Measurements from ENCODE around the gene ANP32A.

ANP32A gene

DNA sequence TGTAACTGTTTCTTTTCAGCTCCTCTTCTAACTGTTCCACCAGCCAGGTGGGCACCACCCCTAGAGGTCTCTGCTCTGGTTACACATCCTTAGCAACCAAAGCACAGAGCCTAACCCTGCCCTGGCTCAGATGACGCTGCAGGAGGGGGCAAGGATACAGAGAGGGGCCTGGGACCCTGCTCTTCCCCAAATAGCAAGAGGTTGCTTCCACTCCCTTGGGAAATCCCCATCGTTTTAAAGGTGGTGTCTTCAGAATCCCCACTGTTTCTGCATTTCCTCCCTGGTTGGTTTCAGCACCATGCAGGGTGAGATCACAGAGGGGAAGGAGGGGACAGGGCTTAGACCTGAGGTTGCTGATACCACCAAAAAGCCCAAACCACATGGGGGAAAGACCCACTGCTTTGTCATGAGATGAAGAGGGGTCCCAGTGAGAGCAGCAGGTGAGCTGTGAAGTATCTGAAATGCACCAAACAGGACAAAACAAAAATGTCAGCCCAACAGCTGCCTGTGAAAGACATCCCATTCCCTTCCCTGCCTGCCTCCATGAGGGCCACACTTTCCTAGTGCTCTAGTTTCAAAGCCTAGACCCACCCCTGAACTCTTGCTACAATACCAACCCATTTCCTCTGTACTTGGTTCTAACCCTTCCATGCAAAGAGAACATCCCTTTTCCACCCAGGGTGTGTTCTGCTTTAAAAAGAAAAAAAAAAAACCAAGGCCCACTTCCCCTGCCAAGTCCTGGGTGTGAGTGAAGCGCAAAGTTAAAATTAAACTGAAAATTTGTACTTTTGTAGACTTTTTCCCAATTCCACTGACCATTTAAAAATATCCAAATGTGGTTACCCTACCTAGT is 29.0 kb downstream of the ANP32A start:
- Histone ChIP-seq H3K36me3 (ENCODE audit: low read depth) (peaks cover 29% of the 10 kb centered on the region), H3K4me3 (ENCODE audit: severe bottlenecking) (no peak overlapping the region), H3K27ac (ENCODE audit: poor library complexity, severe bottlenecking) (no peak overlapping the region), H3K27me3 (ENCODE audit: insufficient read depth, poor library complexity, severe bottlenecking) (no peaks in the 10 kb centered on the region), H3K9me3 (ENCODE audit: severe bottlenecking) (no peaks in the 10 kb centered on the region), H3K4me1 (ENCODE audit: insufficient read depth, poor library complexity, severe bottlenecking) (peaks cover 30% of the 10 kb centered on the region)
- no peak for DNase-seq (ENCODE audit: low spot score)
- TF ChIP-seq, protein P1, sequence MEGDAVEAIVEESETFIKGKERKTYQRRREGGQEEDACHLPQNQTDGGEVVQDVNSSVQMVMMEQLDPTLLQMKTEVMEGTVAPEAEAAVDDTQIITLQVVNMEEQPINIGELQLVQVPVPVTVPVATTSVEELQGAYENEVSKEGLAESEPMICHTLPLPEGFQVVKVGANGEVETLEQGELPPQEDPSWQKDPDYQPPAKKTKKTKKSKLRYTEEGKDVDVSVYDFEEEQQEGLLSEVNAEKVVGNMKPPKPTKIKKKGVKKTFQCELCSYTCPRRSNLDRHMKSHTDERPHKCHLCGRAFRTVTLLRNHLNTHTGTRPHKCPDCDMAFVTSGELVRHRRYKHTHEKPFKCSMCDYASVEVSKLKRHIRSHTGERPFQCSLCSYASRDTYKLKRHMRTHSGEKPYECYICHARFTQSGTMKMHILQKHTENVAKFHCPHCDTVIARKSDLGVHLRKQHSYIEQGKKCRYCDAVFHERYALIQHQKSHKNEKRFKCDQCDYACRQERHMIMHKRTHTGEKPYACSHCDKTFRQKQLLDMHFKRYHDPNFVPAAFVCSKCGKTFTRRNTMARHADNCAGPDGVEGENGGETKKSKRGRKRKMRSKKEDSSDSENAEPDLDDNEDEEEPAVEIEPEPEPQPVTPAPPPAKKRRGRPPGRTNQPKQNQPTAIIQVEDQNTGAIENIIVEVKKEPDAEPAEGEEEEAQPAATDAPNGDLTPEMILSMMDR (IDR thresholded peaks at IDR 0.05; ENCODE audit: poor library complexity, severe bottlenecking) = no peak
- ATAC-seq (ENCODE audit: low read depth) = no peak

DNA sequence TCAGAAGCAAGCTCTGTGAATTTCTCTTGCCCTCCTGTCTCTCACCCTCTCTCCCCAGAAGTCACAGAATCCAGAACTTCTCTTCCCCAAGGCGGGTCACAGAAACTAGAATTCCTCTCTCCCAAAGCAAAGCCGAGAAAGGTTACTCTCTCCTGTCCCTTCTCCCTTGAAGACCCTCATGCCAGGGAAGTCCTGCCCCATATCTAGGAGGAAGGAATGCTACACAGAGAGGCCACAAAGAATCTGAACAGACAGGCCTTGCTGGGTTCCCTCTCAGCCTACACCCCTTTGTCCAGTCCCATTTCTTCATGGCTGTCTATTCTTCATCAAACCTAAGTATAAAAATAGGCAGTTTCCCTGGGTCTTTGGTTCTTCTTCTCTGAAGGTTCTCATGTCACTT is 29.8 kb downstream of the ANP32A start:
- TF ChIP-seq, protein P1 (IDR thresholded peaks at IDR 0.05; ENCODE audit: poor library complexity, severe bottlenecking) = no peak
- ATAC-seq (ENCODE audit: low read depth) (no peak), DNase-seq (ENCODE audit: low spot score) (no peak)
- Histone ChIP-seq H3K9me3 (ENCODE audit: severe bottlenecking) (no peaks in the 10 kb centered on the region), H3K27ac (ENCODE audit: poor library complexity, severe bottlenecking) (no peak overlapping the region), H3K36me3 (ENCODE audit: low read depth) (peaks cover 29% of the 10 kb centered on the region), H3K4me3 (ENCODE audit: severe bottlenecking) (no peak overlapping the region), H3K4me1 (ENCODE audit: insufficient read depth, poor library complexity, severe bottlenecking) (peaks cover 28% of the 10 kb centered on the region), H3K27me3 (ENCODE audit: insufficient read depth, poor library complexity, severe bottlenecking) (no peaks in the 10 kb centered on the region)

DNA sequence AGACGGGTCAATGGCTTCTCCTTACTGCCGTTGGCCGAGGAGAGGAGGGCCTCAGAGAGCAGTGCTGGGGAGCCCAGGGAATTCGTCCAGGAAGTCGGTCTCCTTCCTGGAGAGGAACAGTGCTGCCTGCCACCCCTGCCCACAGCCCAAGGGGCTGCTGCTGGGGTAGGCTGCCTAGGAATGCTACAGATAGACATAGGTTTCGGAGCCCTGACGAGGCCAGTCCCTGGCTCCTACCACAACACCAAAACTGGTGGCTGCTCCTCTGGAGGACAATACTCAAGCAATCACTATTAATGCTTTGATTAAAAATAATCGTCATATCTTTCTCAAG is 30.5 kb downstream of the ANP32A start:
- Histone ChIP-seq H3K27me3 (ENCODE audit: insufficient read depth, poor library complexity, severe bottlenecking) (no peaks in the 10 kb centered on the region), H3K4me1 (ENCODE audit: insufficient read depth, poor library complexity, severe bottlenecking) (peaks cover 23% of the 10 kb centered on the region), H3K9me3 (ENCODE audit: severe bottlenecking) (no peaks in the 10 kb centered on the region), H3K4me3 (ENCODE audit: severe bottlenecking) (no peak overlapping the region), H3K36me3 (ENCODE audit: low read depth) (peaks cover 36% of the 10 kb centered on the region), H3K27ac (ENCODE audit: poor library complexity, severe bottlenecking) (no peak overlapping the region)
- no peak for DNase-seq (ENCODE audit: low spot score)
- no peak for ATAC-seq (ENCODE audit: low read depth)
- TF ChIP-seq, protein P1 (IDR thresholded peaks at IDR 0.05; ENCODE audit: poor library complexity, severe bottlenecking) = no peak

DNA sequence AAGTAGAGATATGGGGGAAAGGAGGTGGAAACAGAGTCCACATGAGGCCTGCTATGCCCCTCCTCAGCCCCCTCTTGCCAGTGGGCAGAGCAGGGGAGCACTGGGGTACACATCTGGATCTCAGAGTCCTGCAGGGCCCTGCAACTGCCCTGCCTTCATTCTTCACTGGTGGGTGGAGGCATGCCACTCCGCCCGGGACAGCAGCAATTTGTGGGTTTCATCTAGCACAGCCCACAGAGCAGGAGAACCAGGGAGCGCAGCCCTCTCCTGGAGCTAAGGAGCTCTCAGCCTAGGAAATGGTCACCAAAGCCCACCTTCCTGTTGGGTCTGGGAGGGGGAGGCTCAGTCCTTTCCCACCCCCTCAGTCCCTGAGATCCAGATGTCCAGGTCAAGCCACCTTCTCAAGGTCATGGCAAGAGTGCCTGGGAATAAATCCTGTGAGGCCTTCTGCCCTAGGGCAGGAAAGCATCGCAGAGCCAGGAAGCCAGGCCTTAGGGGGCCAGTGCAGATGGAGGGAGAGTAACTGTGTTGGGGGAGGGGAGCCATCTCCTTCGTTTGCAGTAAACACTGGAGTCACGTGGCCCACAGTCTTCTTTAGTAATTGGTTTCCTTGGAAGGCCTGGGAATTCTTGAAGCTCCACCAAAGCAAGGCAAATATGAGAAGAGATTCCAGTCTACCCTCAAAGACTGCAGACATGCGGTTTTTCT is 31.0 kb downstream of the ANP32A start:
- ATAC-seq (ENCODE audit: low read depth) (no peak), DNase-seq (ENCODE audit: low spot score) (no peak)
- Histone ChIP-seq H3K36me3 (ENCODE audit: low read depth) (peaks cover 39% of the 10 kb centered on the region), H3K4me1 (ENCODE audit: insufficient read depth, poor library complexity, severe bottlenecking) (peaks cover 17% of the 10 kb centered on the region), H3K4me3 (ENCODE audit: severe bottlenecking) (no peak overlapping the region), H3K9me3 (ENCODE audit: severe bottlenecking) (no peaks in the 10 kb centered on the region), H3K27me3 (ENCODE audit: insufficient read depth, poor library complexity, severe bottlenecking) (no peaks in the 10 kb centered on the region), H3K27ac (ENCODE audit: poor library complexity, severe bottlenecking) (no peak overlapping the region)
- TF ChIP-seq, protein P1 (IDR thresholded peaks at IDR 0.05; ENCODE audit: poor library complexity, severe bottlenecking) = no peak

All from RWPE2 (cell line).